NCI-H2107 treated with DMSO at 0.1 percent for 48 hours (cell line): ENCODE measurements around the gene CEACAM19.
"Not testable (repeated sequence)": the region's sequence is repeated elsewhere in the genome, so short reads cannot be mapped to it uniquely, and the experiment has no call there.

Experiments used
- DNase-seq: peaks from one replicate; lab custom pipeline; 2025; ENCODE audit not compliant: unreplicated experiment; lab: John Stamatoyannopoulos, UW

CEACAM19 gene, protein sequence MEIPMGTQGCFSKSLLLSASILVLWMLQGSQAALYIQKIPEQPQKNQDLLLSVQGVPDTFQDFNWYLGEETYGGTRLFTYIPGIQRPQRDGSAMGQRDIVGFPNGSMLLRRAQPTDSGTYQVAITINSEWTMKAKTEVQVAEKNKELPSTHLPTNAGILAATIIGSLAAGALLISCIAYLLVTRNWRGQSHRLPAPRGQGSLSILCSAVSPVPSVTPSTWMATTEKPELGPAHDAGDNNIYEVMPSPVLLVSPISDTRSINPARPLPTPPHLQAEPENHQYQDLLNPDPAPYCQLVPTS

DNA sequence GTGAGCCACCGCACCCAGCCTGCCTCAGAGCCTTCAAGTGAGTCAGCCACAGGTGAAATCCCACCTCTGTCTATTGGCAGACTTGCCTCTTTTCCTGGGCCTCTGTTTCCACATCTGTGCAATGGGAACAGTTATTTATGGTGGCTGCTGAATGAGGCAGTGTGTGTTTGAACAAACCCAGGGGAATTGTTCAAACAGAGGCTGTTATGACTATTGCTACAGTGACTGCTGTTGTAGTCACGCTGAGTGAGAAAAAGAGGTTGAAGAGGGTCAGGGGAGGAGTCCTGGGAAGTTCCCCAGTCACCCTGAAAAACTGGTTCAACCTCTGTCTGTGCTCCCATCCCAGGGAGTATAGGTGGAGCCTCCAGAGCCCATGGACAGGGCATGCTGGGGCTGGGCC, at the start of gene CEACAM19:
CEACAM19 (plus strand) TSS at position 83 of the 400 bp plus-strand sequence. CDS start 450 bp downstream, outside the sequence.
- DNase-seq: no peak

GRCh38 chr19:44623080-44623479, 48.2 kb upstream of the CEACAM19 start:
- no peak for DNase-seq

- DNase-seq: no peak
These were observed 47.7 kb upstream of the CEACAM19 start for GRCh38 chr19:44623626-44624025.

DNA sequence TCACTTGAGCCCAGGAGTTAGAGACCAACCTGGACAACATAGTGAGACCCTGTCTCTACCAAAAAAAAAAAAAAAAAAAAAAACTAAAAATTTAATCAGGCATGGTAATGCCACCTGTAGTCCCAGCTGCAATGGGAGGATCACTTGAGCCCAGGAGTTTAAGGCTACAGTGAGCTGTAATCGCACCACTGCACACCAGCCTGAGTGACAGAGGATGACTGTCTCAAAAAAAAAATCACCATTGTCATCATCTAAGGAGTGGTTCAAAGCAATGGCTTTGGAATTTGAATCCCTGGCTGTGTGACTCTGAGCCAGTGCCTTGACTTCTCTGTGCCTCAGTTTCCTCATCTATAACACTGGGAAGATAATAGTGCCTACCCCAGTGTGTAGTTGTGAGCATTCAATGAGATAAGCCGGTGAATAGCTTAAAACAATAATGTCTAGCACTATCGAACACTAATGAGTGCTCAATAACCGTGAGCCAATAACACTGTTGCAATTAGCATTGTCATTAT, 46.4 kb upstream of the CEACAM19 start:
- no peak for DNase-seq

- not testable (repeated sequence) for DNase-seq
These were observed 45.6 kb upstream of the CEACAM19 start for GRCh38 chr19:44625637-44626036.

- no peak for DNase-seq
These were observed 45.1 kb upstream of the CEACAM19 start for GRCh38 chr19:44626048-44626624.

- DNase-seq: no peak
These were observed 43.7 kb upstream of the CEACAM19 start for GRCh38 chr19:44627631-44628030.

DNA sequence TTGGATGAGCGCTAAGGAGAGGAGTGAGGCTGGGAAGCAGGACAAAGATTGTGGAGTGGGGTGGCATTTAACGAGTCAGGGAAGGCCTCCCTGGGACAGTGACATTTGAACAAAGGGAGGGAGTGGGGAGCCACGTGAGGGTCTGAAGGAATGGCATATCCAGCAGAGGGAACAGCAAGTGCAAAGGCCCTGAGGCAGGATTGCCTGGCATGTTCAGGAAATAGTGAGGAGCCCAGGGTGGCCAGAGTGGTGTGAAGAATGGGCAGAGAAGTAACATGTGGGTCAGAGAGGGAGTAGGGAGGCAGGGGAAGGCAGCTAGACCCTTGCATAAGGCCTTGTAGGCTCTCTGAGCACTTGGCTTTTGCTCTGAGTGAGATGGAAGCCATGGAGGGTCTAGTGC, 42.5 kb upstream of the CEACAM19 start:
- no peak for DNase-seq

DNA sequence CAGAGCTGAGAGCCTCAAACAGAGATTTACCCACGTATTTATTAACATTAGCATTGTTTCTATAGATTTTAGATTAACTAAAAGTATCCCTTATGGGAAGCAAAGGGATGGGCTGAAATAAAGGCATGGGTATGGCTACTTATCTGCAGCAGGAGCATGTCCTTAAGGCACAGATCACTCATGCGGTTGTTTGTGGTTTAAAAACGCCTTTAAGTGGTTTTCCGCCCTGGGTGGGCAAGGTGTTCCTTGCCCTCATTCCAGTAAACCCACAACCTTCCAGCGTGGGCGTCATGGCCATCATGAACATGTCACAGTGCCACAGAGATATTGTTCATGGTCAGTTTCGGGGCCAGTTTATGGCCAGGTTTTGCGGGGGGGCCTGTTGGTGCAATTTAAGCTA, 39.7 kb upstream of the CEACAM19 start:
- DNase-seq: not testable (repeated sequence)

- DNase-seq: not testable (repeated sequence)
These were observed 37.2 kb upstream of the CEACAM19 start for GRCh38 chr19:44634058-44634457.

- DNase-seq: no peak
These were observed 36.5 kb upstream of the CEACAM19 start for GRCh38 chr19:44634785-44635184.

- DNase-seq: no peak
These were observed 35.5 kb upstream of the CEACAM19 start for GRCh38 chr19:44635581-44636438.

DNA sequence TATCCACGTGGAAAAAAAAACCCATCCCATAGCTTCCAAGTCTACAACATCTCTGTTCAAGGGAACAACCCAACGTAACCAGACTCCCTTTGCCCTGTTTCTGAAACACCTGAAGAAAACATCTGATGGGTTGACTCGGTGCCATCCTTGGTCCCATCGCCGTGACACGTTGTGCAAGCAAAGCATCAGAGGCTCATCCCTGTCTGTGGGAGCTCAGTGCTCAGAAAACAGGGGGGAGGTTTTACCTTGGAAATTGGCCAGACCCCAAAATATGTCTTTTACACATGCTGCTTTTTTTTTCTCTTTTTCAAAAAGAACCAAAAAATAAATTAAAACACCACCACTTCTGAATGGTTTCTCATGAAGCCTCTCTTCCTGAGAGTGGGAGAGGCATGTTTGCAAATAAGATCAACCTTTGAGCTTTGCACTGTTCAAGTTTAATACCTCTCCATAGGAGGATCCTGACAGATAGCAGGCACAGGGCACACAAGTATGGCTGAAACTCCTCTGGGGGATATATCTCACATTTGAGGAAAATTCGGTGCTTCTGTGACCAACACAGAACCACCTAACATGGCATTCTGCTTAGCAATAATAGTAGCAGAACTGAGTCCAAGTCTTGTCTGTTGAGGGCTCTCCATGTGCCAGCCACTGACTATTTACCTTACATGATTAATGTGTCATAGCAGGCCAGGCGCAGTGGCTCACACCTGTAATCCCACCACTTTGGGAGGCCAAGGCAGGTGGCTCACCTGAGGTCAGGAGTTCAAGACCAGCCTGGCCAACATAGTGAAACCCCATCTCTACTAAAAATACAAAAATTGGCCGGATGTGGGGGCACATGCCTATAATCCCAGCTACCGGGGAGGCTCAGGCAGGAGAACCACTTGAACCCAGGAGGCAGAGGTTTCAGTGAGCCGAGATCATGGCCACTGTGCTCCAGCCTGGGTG, 34.6 kb upstream of the CEACAM19 start:
- no peak for DNase-seq

GRCh38 chr19:44637390-44637764, 33.9 kb upstream of the CEACAM19 start:
- no peak for DNase-seq

GRCh38 chr19:44640518-44640917, 30.8 kb upstream of the CEACAM19 start:
- DNase-seq: no peak

DNA sequence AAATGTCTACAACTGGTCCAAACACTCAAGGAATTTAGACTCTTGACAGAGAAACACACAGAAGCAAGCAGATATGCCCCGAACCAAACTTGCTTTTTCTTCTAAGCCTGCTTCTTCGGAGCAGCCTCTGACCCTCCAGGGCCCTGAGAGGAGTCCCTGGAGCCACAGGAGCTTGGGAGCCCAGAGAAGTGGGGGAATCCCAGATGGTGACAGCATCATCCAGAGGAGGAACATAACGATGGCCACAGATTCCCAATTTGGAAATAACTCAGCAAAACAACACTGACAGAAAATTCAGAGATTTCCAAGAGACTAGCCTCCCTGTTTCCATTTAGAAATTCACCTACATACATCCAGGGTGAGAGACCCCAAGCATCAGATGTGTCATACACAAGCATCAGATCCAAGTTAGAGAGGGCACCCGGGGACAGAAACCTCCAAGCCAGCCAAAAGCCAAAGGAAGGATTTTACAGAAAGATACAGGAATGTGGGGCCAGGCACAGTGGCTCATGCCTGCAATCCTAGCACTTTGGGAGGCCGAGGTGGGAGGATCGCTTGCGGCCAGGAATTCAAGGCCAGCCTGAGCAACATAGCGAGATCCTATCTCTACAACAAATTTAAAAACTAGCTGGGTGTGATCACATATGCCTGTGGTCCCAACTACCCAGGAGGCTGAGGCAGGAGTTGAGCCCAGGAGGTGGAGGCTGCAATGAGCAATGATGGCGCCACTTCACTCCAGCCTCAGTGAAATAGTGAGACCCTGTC, 29.6 kb upstream of the CEACAM19 start:
- no peak for DNase-seq

DNA sequence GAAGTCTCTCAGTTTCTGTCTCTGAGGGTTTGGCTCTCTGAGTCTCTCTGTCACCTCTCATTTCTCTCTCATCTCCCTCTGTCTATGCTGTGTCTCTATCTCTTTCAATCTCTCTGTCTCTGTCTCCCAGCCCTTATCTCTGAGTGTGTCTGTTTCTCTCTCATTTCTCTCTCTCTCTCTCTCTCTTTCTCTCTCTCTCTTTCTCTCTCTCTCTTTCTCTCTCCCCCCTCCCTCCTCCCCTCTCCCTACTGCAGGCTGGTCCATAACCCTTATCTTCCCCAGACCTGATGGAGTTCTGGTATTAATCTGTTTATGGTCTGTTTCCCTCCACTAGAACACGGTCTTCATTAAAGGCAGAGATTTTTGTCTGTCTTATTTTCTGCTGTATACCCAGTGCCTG, 28.9 kb upstream of the CEACAM19 start:
- DNase-seq: no peak

- no peak for DNase-seq
These were observed 27.5 kb upstream of the CEACAM19 start, which contains the start of gene PVR for GRCh38 chr19:44643605-44644401. Gene PVR, plus strand, starts transcription at chr19:44643910. Its CDS starts 187 bp downstream, at chr19:44644097.
